Activated B cell treated with CpG ODN at 0.5 μM for 24 hours (primary cell): ENCODE data around the gene TBC1D22A. TPM values are rescaled to one million over a fixed set of nuclear protein-coding genes. Genes with fewer than 3 reads are reported as not detected.

Experiments used
- ATAC-seq: fragments of 200-7000 bp; cut with Tn5 transposase; one replicate; pipeline ENCODE4 v1.10.0; 2021; ENCODE audit warnings: low read depth, mild to moderate bottlenecking, moderate library complexity
- CTCF ChIA-PET: fragments of 350-600 bp; sonication (Branson Sonifier 250); formaldehyde crosslinking; loops from one replicate; lab custom pipeline; 2021; ENCODE audit warnings: antibody characterized with exemption; lab: Charles Lee
- POLR2A ChIA-PET: fragments of 350-600 bp; sonication (Branson Sonifier 250); formaldehyde crosslinking; loops from one replicate; lab custom pipeline; 2021; ENCODE audit warnings: antibody characterized with exemption; lab: Charles Lee
- DNase-seq: peaks from one replicate; pipeline ENCODE4 v3.0.0; 2022
- H3K27ac Mint-ChIP-seq: one replicate; pipeline ENCODE4 v1.8.0; 2020; ENCODE audit warnings: mixed read lengths
- H3K27me3 Mint-ChIP-seq: one replicate; pipeline ENCODE4 v1.8.0; 2021; ENCODE audit warnings: mixed read lengths
- H3K36me3 Mint-ChIP-seq: one replicate; pipeline ENCODE4 v1.8.0; 2021; ENCODE audit warnings: low read depth, mixed read lengths
- H3K4me1 Mint-ChIP-seq: one replicate; pipeline ENCODE4 v1.8.0; 2021; ENCODE audit warnings: mixed read lengths
- H3K4me3 Mint-ChIP-seq: one replicate; pipeline ENCODE4 v1.8.0; 2020; ENCODE audit warnings: mild to moderate bottlenecking, mixed read lengths
- H3K9me3 Mint-ChIP-seq: one replicate; pipeline ENCODE4 v1.8.0; 2020; ENCODE audit warnings: mixed read lengths
- intact Hi-C: fragments of 100-400 bp; cut with micrococcal nuclease; formaldehyde crosslinking; loops from one replicate; pipeline ENCODE4 v1.15.1; 2024
- total RNA-seq: library from RNA; stranded (reverse); gene quantifications from 2 replicates; pipeline ENCODE4 v1.2.3, GENCODE V29; 2022
- TF ChIP-seq, protein P1 (sequence below): fragments of 200-600 bp; IDR thresholded peaks from one replicate; pipeline ENCODE4 v1.8.0; 2022; ENCODE audit warnings: antibody characterized with exemption, mild to moderate bottlenecking

The TBC1D22A gene
- total RNA-seq, 1 donor from 2014 or later: 85.9 TPM

DNA sequence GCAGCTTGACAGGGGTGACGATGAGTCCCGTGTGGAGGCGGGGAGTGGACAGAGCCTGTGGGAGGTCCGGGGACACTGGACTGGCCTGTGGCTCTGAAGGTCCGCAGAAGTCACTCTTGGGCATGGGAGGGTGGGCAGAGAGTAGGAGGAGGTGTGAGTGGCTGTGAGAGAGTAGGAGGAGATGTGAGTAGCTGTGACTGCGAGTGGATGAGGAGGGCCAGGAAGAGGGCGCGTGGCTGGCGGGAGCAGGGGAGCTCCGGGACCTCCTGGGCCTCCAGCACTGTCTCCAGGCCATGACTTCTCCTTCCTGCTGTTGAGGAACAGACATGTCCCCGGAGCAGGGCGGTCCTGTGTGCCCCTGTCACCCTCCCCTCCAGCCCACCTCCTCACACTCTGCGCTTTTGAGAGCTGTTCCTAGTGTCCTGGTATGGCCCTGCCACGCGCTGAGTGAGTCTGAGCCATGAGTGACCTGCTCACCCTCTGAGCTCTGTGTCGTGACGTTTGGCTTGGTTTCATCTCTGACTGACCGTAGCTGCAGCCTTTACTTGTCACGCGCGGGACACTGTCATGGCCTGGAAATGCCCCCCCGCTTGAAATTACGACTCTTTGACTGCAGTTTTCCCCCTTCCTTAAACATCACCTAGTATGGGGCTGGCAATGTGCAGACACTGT, 391.5 kb downstream of the TBC1D22A start:
- DNase-seq: no peak
- Mint-ChIP-seq H3K4me1 (peaks cover 2% of the 10 kb centered on the region), H3K36me3 (peaks cover 47% of the 10 kb centered on the region), H3K27ac (no peak overlapping the region), H3K4me3 (no peak overlapping the region), H3K27me3 (no peaks in the 10 kb centered on the region), H3K9me3 (no peaks in the 10 kb centered on the region)
- POLR2A ChIA-PET: no interaction called here
- no peak for ATAC-seq
- CTCF ChIA-PET: no interaction called here
- intact Hi-C loops: no loop called here
- TF ChIP-seq, protein P1, sequence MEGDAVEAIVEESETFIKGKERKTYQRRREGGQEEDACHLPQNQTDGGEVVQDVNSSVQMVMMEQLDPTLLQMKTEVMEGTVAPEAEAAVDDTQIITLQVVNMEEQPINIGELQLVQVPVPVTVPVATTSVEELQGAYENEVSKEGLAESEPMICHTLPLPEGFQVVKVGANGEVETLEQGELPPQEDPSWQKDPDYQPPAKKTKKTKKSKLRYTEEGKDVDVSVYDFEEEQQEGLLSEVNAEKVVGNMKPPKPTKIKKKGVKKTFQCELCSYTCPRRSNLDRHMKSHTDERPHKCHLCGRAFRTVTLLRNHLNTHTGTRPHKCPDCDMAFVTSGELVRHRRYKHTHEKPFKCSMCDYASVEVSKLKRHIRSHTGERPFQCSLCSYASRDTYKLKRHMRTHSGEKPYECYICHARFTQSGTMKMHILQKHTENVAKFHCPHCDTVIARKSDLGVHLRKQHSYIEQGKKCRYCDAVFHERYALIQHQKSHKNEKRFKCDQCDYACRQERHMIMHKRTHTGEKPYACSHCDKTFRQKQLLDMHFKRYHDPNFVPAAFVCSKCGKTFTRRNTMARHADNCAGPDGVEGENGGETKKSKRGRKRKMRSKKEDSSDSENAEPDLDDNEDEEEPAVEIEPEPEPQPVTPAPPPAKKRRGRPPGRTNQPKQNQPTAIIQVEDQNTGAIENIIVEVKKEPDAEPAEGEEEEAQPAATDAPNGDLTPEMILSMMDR: no peak

DNA sequence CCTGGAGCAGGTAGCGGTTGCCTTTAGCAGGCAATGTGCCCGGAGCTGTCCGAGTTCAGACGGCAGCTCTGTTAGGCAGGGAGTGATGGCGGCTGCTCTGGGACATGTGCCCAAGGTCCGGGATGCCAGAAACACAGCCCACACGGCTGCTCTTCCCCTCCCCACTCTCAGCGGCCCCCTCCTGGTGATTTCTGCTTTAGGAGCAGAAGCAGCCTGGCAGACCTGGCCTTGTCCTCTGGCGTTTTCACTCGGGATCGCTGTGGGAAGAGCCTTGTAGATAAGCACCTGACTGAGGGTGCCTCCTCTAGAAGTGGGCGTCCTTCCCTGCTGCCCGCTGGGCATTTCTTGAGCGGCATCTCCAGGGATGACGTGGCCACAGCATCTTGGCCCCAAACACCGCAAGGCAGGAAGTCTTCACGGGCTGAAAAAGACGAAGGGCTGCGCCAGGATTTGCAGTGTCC, 392.2 kb downstream of the TBC1D22A start:
- no peak for DNase-seq
- ChIA-PET POLR2A (no interaction called here), CTCF (no interaction called here)
- intact Hi-C loops: no loop called here
- H3K27ac Mint-ChIP-seq: no peak overlapping the region
- TF ChIP-seq, protein P1: no peak
- no peaks in the 10 kb centered on the region for H3K27me3 Mint-ChIP-seq
- H3K4me3 Mint-ChIP-seq: no peak overlapping the region
- peaks cover 2% of the 10 kb centered on the region for H3K4me1 Mint-ChIP-seq
- H3K36me3 Mint-ChIP-seq: peaks cover 45% of the 10 kb centered on the region
- no peak for ATAC-seq
- H3K9me3 Mint-ChIP-seq: no peaks in the 10 kb centered on the region

DNA sequence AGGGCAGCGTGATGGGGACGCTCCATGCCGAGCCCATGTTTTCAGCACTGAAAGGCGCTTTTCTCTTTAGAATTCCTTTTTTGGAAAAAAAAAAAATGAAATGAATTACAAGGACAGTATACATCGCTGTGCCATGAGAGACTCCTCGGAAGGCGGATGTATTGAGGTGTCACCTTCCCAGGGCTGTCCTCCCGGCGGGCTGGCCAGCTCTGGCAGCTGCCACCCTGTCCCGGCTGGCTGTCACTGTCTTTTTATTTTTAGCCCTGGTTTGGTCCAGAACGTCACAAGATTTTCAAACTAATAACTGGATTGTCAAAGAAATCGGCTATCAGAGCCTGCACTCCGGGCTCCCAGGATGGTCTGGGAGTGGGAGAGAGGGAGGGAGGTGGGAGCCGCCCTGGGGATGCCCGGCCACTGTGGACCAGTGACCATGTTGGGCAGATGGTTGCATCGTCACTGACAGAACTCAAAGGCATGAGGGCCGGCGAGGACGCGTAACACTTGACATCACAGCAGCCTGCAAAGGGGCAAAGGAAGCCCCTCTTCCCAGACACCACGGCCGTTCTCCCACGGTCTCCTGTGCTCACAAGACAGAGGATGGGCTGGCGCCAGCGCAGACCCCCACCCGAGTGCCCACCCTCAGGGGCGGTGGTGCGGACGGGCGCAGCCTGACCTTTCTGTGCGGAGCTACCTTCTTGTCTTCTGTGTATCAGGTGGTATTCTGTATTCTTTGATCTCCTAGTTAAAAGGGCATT, 392.9 kb downstream of the TBC1D22A start:
- no peak for DNase-seq
- Mint-ChIP-seq H3K4me1 (peaks cover 2% of the 10 kb centered on the region), H3K9me3 (no peaks in the 10 kb centered on the region), H3K27ac (no peak overlapping the region), H3K36me3 (peaks cover 42% of the 10 kb centered on the region), H3K4me3 (no peak overlapping the region), H3K27me3 (no peaks in the 10 kb centered on the region)
- intact Hi-C loops: no loop called here
- TF ChIP-seq, protein P1: no peak
- ATAC-seq: no peak
- ChIA-PET CTCF (no interaction called here), POLR2A (no interaction called here)

- ChIA-PET POLR2A (no interaction called here), CTCF (no interaction called here)
- peaks cover 4% of the 10 kb centered on the region for H3K4me1 Mint-ChIP-seq
- ATAC-seq: no peak
- H3K27ac Mint-ChIP-seq: no peak overlapping the region
- no peaks in the 10 kb centered on the region for H3K9me3 Mint-ChIP-seq
- peaks cover 41% of the 10 kb centered on the region for H3K36me3 Mint-ChIP-seq
- no peak for DNase-seq
- TF ChIP-seq, protein P1: no peak
- intact Hi-C loops: no loop called here
- H3K27me3 Mint-ChIP-seq: no peaks in the 10 kb centered on the region
- no peak overlapping the region for H3K4me3 Mint-ChIP-seq
Measured at GRCh38 chr22:47155912-47156311, 393.5 kb downstream of the TBC1D22A start.

GRCh38 chr22:47156352-47157092, 394.1 kb downstream of the TBC1D22A start:
- Mint-ChIP-seq H3K4me3 (no peak overlapping the region), H3K27me3 (no peaks in the 10 kb centered on the region), H3K4me1 (peaks cover 2% of the 10 kb centered on the region), H3K27ac (no peak overlapping the region), H3K36me3 (peaks cover 36% of the 10 kb centered on the region), H3K9me3 (no peaks in the 10 kb centered on the region)
- intact Hi-C loops: no loop called here
- POLR2A ChIA-PET: no interaction called here
- CTCF ChIA-PET: no interaction called here
- ATAC-seq (no peak), DNase-seq (no peak)
- TF ChIP-seq, protein P1: no peak
